IPS-20b (cell line): ENCODE data around the gene ZC3H13.

Experiments used
- H3K27ac ChIP-seq: one replicate; pipeline ENCODE4 v1.5.1; 2013; ENCODE audit warnings: low read length
- H3K27me3 ChIP-seq: 2 replicates; pipeline ENCODE4 v1.6.1; 2013; ENCODE audit warnings: mild to moderate bottlenecking, low read length, inconsistent platforms; ENCODE audit not compliant: insufficient read depth
- H3K36me3 ChIP-seq: 2 replicates; pipeline ENCODE4 v1.6.1; 2013; ENCODE audit warnings: low read depth, mild to moderate bottlenecking, inconsistent platforms, low read length, moderate library complexity; ENCODE audit not compliant: insufficient read depth
- H3K4me1 ChIP-seq: 2 replicates; pipeline ENCODE4 v1.6.1; 2013; ENCODE audit warnings: mild to moderate bottlenecking, control low read depth, inconsistent platforms, low read length, moderate library complexity; ENCODE audit not compliant: insufficient read depth
- H3K4me3 ChIP-seq: 2 replicates; pipeline ENCODE4 v1.5.1; 2013; ENCODE audit warnings: mild to moderate bottlenecking, low read length, inconsistent platforms
- H3K9ac ChIP-seq: 2 replicates; pipeline ENCODE4 v1.6.1; 2013; ENCODE audit warnings: low read depth, mild to moderate bottlenecking, inconsistent platforms, low read length, moderate library complexity
- H3K9me3 ChIP-seq: 2 replicates; pipeline ENCODE4 v1.6.1; 2013; ENCODE audit warnings: mild to moderate bottlenecking, low read depth, low read length, inconsistent platforms; ENCODE audit not compliant: insufficient read depth

ZC3H13 gene

DNA sequence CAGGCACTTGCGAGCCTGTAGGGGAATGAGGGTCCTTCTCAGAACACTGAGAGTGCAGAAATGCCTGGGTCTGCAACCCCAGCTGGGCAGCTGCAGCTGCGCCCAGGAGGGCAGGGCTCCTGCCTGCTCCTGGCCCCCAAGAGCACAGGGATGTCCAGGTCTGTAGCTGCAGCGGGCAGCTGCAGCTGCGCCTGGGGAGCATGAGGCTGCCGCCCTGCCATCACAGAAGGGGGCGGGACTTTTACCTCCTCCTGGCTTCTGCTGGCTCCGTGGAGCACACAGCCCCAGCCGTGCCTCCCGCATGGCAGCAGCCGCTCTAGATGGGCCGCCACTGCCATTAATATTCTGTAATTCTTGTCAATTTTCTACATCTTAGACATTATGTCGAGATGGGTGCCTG lies 34.4 kb upstream of the ZC3H13 start:
- no peaks in the 10 kb centered on the region for H3K4me1 ChIP-seq
- no peaks in the 10 kb centered on the region for H3K27me3 ChIP-seq
- H3K27ac ChIP-seq, result no peak overlapping the region
- H3K9me3 ChIP-seq, result no peaks in the 10 kb centered on the region
- H3K9ac ChIP-seq, result no peak overlapping the region
- no peak overlapping the region for H3K4me3 ChIP-seq
- H3K36me3 ChIP-seq, result no peaks in the 10 kb centered on the region

- Histone ChIP-seq H3K9me3 (no peaks in the 10 kb centered on the region), H3K4me1 (no peaks in the 10 kb centered on the region), H3K27me3 (no peaks in the 10 kb centered on the region), H3K9ac (no peak overlapping the region), H3K4me3 (no peak overlapping the region), H3K27ac (no peak overlapping the region), H3K36me3 (no peaks in the 10 kb centered on the region)
Measured at GRCh38 chr13:46086421-46086922, 33.9 kb upstream of the ZC3H13 start.

- Histone ChIP-seq H3K36me3 (no peaks in the 10 kb centered on the region), H3K27ac (no peak overlapping the region), H3K4me3 (no peak overlapping the region), H3K9ac (no peak overlapping the region), H3K27me3 (no peaks in the 10 kb centered on the region), H3K4me1 (no peaks in the 10 kb centered on the region), H3K9me3 (no peaks in the 10 kb centered on the region)
Measured at GRCh38 chr13:46085737-46086136, 33.2 kb upstream of the ZC3H13 start.

GRCh38 chr13:46082324-46082723 lies 29.8 kb upstream of the ZC3H13 start:
- H3K27me3 ChIP-seq, result no peaks in the 10 kb centered on the region
- no peak overlapping the region for H3K27ac ChIP-seq
- H3K36me3 ChIP-seq, result no peaks in the 10 kb centered on the region
- no peak overlapping the region for H3K9ac ChIP-seq
- no peak overlapping the region for H3K4me3 ChIP-seq
- no peaks in the 10 kb centered on the region for H3K4me1 ChIP-seq
- H3K9me3 ChIP-seq, result no peaks in the 10 kb centered on the region

- no peaks in the 10 kb centered on the region for H3K9me3 ChIP-seq
- no peak overlapping the region for H3K4me3 ChIP-seq
- no peak overlapping the region for H3K9ac ChIP-seq
- no peaks in the 10 kb centered on the region for H3K27me3 ChIP-seq
- H3K36me3 ChIP-seq, result no peaks in the 10 kb centered on the region
- no peak overlapping the region for H3K27ac ChIP-seq
- no peaks in the 10 kb centered on the region for H3K4me1 ChIP-seq
Measured at GRCh38 chr13:46079770-46080169, 27.2 kb upstream of the ZC3H13 start.

DNA sequence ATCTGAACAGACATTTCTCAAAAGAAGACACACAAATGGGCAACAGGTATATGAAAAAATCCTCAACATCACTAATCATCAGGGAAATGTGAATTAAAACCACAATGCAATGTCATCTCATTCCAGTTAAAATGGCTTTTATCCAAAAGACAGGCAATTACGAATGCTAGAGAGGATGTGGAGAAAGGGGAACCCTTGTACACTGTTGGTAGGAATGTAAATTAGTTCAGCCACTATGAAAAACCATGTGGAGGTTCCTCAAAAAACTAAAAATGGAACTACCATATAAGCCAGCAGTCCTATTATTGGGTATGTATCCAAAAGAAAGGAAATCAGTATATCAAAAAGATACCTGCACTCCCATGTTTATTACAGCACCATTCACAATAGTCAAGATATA lies 24.7 kb upstream of the ZC3H13 start:
- Histone ChIP-seq H3K36me3 (no peaks in the 10 kb centered on the region), H3K27me3 (no peaks in the 10 kb centered on the region), H3K4me3 (no peak overlapping the region), H3K4me1 (no peaks in the 10 kb centered on the region), H3K9me3 (no peaks in the 10 kb centered on the region), H3K9ac (no peak overlapping the region), H3K27ac (no peak overlapping the region)

DNA sequence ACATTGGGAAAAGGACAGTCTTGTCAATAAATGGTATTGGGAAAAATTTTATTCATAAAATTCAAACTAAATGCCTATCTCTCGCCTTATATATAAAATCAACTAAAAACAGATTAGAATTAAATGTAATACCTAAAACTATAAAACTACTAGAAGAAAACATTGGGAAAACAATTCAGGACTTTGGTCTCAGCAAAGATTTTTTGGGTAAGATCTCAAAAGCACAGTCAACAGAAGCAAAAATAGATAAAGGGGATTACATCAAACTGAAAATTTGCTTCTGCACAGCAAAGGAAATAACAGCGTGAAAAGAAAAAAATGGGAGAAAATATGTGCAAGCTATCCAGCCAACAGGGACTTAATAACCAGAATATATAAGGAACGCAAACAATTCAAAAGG lies 24.3 kb upstream of the ZC3H13 start:
- Histone ChIP-seq H3K27me3 (no peaks in the 10 kb centered on the region), H3K9ac (no peak overlapping the region), H3K36me3 (no peaks in the 10 kb centered on the region), H3K9me3 (no peaks in the 10 kb centered on the region), H3K4me3 (no peak overlapping the region), H3K27ac (no peak overlapping the region), H3K4me1 (no peaks in the 10 kb centered on the region)

DNA sequence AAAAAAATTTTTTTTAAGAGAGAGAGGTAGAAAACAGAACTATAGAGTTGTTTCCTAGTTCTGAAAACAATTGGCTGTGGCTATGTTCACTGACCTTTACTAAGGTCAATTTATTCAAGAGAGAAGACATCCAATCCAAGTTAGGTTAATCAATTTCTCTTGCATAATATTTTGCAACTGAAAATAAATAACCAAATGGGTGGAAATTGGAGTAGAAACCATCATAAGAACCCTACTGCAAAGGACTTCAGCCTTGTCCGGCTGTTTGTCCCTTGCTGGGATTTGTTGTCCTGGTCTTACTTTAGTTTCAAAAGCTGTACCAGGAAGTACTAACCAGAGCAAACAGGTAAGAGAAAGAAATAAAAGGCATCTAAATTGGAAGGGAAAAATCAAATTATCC lies 23.3 kb upstream of the ZC3H13 start:
- Histone ChIP-seq H3K36me3 (no peaks in the 10 kb centered on the region), H3K9ac (no peak overlapping the region), H3K27me3 (no peaks in the 10 kb centered on the region), H3K4me1 (no peaks in the 10 kb centered on the region), H3K27ac (no peak overlapping the region), H3K4me3 (no peak overlapping the region), H3K9me3 (no peaks in the 10 kb centered on the region)

DNA sequence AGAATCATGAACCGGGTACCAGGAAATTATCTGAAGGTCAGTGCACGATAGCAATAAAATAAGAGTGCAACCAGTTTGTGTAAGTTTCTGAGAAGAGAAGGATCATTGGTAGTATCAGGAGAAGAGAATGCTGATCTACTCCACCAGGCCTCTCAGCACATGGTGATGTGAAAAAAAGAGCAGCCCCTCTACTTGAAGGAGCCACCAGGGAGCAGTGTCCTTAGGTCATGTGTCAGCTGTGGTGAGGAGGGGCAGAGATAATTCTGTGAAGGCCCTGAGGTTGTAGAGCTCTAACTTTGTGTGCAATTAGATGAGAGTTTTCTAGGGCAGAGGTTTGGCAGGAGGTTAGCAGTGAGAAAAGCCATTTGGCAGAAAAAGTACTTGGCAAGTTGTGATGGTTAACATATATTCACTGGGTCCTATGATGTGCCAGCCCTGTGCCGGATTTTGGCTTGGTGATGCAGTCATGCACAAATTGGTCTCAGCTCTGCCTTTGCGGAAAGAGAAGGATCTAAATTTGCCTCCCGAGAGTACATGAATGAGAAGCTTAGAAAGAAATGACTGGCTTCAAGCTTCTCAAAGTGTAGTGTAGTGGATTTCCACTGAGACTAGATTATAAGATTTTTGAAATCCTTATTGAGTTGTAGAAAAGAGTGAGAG lies 19.2 kb upstream of the ZC3H13 start:
- Histone ChIP-seq H3K27ac (no peak overlapping the region), H3K9me3 (no peaks in the 10 kb centered on the region), H3K36me3 (no peaks in the 10 kb centered on the region), H3K4me1 (no peaks in the 10 kb centered on the region), H3K27me3 (no peaks in the 10 kb centered on the region), H3K4me3 (no peak overlapping the region), H3K9ac (no peak overlapping the region)

DNA sequence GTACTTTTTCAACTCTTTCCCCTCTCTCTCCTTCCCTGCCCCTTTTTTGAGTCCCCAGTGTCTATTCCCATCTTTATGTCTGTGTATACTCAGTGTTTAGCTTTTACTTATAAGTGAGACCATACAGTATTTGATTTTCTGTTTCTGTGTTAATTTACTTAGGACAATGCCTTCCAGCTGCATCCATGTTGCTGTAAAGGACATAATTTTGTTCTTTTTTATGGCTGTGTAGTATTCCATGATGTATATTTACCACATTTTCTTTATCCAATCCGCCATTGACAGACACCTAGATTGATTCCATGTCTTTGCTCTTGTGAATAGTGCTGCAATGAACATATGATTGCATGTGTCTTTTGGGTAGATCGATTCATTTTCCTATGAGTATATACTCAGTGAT lies 10.7 kb upstream of the ZC3H13 start:
- Histone ChIP-seq H3K9me3 (no peaks in the 10 kb centered on the region; the same call in 1 of the 2 replicates), H3K9ac (no peak overlapping the region), H3K27ac (no peak overlapping the region), H3K27me3 (no peaks in the 10 kb centered on the region), H3K4me1 (no peaks in the 10 kb centered on the region), H3K36me3 (no peaks in the 10 kb centered on the region), H3K4me3 (no peak overlapping the region)

DNA sequence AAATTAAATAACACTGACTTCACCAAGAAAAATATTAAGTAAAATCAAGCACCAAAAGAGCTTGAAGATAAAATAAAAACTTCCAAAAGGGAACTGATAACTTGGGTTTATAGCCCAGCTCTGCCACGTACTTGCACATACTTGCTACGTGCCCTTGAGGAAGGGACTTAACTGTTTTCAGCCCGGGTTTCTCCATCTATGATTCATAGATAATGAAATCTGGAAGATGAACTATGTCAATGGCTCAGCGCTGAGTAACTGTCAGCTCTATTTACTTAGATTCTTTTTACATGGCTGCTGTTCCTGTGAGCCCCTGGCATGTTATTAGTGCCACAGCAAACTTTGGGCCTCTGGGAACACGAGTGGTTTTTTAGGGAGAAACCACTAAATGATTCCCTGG lies 9.6 kb upstream of the ZC3H13 start:
- no peak overlapping the region for H3K9ac ChIP-seq
- H3K27ac ChIP-seq, result no peak overlapping the region

DNA sequence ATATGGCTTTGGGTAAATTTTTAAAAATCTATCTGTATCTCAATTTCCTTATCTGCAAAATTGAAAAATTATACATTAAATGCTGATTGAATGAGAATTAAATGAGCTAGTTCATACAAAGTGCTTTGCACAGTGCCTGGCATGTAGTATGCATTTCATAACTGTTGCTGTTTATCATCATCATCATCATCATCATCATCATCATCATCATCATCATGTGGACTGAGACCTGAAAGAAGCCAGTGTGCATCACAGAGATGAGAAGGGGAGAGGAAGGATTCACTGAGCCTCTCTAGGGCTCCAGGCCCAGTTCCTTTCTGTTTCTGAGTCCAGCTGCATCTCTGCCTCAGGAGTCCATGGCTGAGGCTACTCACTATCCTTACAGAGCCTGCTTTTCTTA lies 6.9 kb upstream of the ZC3H13 start:
- H3K4me1 ChIP-seq, result no peaks in the 10 kb centered on the region
- no peak overlapping the region for H3K9ac ChIP-seq
- no peaks in the 10 kb centered on the region; the same call in 1 of the 2 replicates for H3K9me3 ChIP-seq
- no peaks in the 10 kb centered on the region for H3K27me3 ChIP-seq
- H3K36me3 ChIP-seq, result no peaks in the 10 kb centered on the region
- no peak overlapping the region for H3K4me3 ChIP-seq
- H3K27ac ChIP-seq, result no peak overlapping the region

More for the DNA sequence above, 9.6 kb upstream of the ZC3H13 start:
- no peak overlapping the region for H3K4me3 ChIP-seq
- no peaks in the 10 kb centered on the region; the same call in 1 of the 2 replicates for H3K9me3 ChIP-seq
- H3K4me1 ChIP-seq, result no peaks in the 10 kb centered on the region
- H3K27me3 ChIP-seq, result no peaks in the 10 kb centered on the region
- no peaks in the 10 kb centered on the region for H3K36me3 ChIP-seq
